ENCODE measurements around the gene SORCS2.

SORCS2 gene

DNA sequence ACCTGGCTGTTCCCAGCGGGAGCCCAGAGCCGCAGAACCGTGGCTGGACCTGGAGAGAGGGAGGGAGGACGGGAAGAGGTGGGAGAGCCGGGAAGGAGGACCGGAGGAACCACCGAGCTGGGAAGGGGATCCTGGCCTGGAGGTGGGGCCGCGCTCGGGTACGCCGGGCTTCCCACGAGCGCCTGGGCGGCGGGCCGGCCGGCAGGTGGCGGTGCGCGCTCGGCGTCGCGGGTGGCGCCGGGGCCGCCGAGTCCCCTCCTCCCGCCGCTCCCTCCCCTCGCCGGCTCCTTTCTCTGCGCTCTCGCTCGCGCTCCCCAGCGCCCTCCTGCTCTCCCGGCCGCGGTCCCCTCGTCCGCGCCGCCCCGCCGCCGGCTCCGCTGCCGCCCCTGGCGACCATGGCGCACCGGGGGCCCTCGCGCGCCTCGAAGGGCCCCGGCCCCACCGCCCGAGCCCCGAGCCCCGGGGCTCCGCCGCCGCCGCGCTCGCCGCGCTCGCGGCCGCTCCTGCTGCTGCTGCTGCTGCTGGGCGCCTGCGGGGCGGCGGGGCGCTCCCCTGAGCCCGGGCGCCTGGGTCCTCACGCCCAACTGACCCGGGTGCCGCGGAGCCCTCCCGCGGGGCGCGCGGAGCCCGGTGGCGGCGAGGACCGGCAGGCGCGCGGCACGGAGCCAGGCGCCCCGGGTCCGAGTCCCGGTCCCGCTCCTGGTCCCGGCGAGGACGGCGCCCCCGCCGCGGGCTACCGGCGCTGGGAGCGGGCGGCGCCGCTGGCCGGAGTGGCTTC is at the start of gene SORCS2:
Gene SORCS2 (plus strand): TSS at position 287 of the 778 bp plus-strand sequence.
- peak; percentile 21 for DNase-seq
- peaks cover 39% of the 10 kb centered on the region for H3K27me3 ChIP-seq (replicated peaks)
- no peaks in the 10 kb centered on the region for H3K36me3 ChIP-seq (replicated peaks)
- in situ Hi-C loops (cut with HindIII; ENCODE audit: low pct_ligation_motif_present, low sequenced_read_pairs) = no loop called here
- TF ChIP-seq CTCF (IDR thresholded peaks at IDR 0.05; ENCODE audit: low read depth, low read length, missing control alignments) = peak; percentile 29
- H3K27ac ChIP-seq = no peak within 1 kb of the TSS
- peak within 1 kb of the TSS; percentile 50 for H3K4me3 ChIP-seq (ENCODE audit: low read depth, low read length)

GRCh38 chr4:7144374-7145290 is 47.7 kb upstream of the SORCS2 start:
- Histone ChIP-seq H3K36me3 (replicated peaks) (no peaks in the 10 kb centered on the region), H3K4me3 (ENCODE audit: low read depth, low read length) (no peak overlapping the region), H3K27ac (no peak overlapping the region), H3K27me3 (replicated peaks) (no peaks in the 10 kb centered on the region)
- no peak for DNase-seq
- in situ Hi-C loops (cut with HindIII; ENCODE audit: low pct_ligation_motif_present, low sequenced_read_pairs) = no loop called here
- no peak for TF ChIP-seq CTCF (IDR thresholded peaks at IDR 0.05; ENCODE audit: low read depth, low read length, missing control alignments)

DNA sequence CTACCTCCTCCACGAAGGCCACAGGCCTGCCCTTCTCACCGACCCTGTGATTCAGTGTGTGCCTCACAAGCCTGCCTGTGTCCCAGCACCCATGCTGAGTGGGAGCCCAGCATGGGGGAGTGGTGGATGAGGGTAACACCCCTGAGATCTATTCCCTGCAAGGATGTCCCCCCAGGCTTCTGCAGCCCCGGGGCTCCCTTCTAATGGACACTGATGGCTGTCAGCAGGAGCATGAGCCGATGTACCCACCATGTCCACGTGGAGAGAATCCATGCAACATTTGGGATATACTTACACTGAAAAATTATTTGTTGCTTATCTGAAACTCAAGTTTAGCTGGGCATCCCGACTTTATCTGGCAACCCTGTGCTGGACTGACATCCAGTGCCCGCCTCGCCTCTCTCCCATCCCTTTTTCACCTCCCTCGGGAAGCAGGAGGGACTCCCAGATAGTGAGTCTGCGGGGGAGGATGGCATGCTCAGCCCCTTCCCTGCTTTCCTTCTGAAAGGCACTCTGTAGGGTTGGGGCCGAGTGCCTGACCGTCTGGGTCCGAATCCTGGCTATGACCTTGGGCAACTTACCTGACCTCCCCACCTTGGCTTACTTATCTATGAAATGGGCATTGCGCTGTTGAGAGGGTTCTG is 46.9 kb upstream of the SORCS2 start:
- Histone ChIP-seq H3K27me3 (replicated peaks) (no peaks in the 10 kb centered on the region), H3K36me3 (replicated peaks) (no peaks in the 10 kb centered on the region), H3K4me3 (ENCODE audit: low read depth, low read length) (no peak overlapping the region), H3K27ac (no peak overlapping the region)
- TF ChIP-seq CTCF (IDR thresholded peaks at IDR 0.05; ENCODE audit: low read depth, low read length, missing control alignments) = no peak
- in situ Hi-C loops (cut with HindIII; ENCODE audit: low pct_ligation_motif_present, low sequenced_read_pairs) = no loop called here
- DNase-seq = no peak

DNA sequence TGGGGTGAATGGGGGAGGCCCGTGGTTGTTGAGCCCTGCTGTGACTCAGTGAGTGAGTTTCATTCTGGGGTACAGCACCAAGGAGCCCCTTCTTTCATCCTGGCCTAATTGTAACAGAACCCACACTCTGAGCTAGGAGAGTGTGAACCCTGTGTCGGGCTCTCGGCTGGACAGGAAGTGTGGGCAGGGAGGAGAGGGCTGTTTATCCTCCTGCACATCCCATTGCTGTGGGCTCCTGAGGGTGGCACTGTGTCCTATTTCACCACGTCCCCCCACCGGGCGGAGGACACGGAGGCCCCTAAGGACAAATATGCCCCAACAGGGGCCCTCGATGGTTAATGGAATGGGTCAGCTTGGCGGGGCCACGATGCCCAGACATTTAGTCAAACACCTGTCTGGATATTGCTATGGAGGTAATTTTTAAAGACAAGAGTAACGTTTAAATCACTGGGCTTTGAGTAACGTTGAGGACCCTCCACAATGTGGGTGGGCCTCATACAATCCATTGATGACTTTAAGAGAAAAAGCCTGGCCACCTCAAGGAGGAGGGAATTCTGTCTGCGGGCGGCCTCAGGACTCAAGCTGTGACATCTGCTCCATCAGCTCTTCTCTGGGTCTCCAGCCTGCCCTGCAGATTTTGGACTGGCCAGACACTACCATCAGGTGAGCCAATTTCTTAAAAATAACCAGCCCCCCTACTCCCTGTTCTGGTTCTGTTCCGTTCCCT is 46.1 kb upstream of the SORCS2 start:
- no peaks in the 10 kb centered on the region for H3K36me3 ChIP-seq (replicated peaks)
- no peak overlapping the region for H3K4me3 ChIP-seq (ENCODE audit: low read depth, low read length)
- no peak for DNase-seq
- in situ Hi-C loops (cut with HindIII; ENCODE audit: low pct_ligation_motif_present, low sequenced_read_pairs) = no loop called here
- no peak for TF ChIP-seq CTCF (IDR thresholded peaks at IDR 0.05; ENCODE audit: low read depth, low read length, missing control alignments)
- peaks cover 7% of the 10 kb centered on the region for H3K27me3 ChIP-seq (replicated peaks)
- no peak overlapping the region for H3K27ac ChIP-seq

DNA sequence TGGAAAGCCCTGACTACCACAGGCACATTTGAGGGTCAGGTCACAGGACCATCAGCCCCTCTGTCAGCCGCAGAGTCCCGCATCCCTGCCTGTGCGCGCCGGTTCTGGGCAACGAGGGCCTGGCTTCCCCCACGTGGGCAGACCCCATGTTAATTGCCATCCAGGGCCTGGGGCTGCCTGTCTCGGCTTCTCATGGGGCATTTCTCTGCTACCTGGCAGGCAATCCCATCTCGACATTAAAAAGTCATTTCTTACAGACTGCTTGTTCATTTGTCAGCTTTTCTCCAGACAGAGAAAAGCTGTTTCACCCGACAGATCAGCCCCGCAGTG is 45.6 kb upstream of the SORCS2 start:
- Histone ChIP-seq H3K27ac (no peak overlapping the region), H3K4me3 (ENCODE audit: low read depth, low read length) (no peak overlapping the region), H3K27me3 (replicated peaks) (peaks cover 8% of the 10 kb centered on the region), H3K36me3 (replicated peaks) (no peaks in the 10 kb centered on the region)
- TF ChIP-seq CTCF (IDR thresholded peaks at IDR 0.05; ENCODE audit: low read depth, low read length, missing control alignments) = no peak
- no peak for DNase-seq
- in situ Hi-C loops (cut with HindIII; ENCODE audit: low pct_ligation_motif_present, low sequenced_read_pairs) = no loop called here

Data from brain microvascular endothelial cell (primary cell).